Tibial nerve (tissue), 4 donors: ENCODE results near the gene IL25.

Experiments used
- CTCF ChIP-seq, 5 experiments: fragments of 200-600 bp in 3 of 5; fragments of 450-650 bp in 2 of 5; sonication (generic) in 3 of 5; IDR thresholded peaks; one replicate each; pipeline ENCODE4 v1.5.1; 2016 to 2019; ENCODE audit warnings: antibody characterized with exemption in 5 of 5, mild to moderate bottlenecking in 3 of 5, moderate library complexity in 2 of 5
- EP300 ChIP-seq, 2 donors: sonication (generic); formaldehyde crosslinking; IDR thresholded peaks; one replicate each; pipeline ENCODE4 v1.6.1; 2017; ENCODE audit warnings: antibody characterized with exemption in 2 of 2, mild to moderate bottlenecking in 1 of 2
- POLR2A ChIP-seq, 2 donors: fragments of 450-650 bp; IDR thresholded peaks; one replicate each; pipeline ENCODE4 v1.6.1; 2017; ENCODE audit warnings: antibody characterized with exemption in 2 of 2, mild to moderate bottlenecking in 2 of 2, moderate library complexity in 2 of 2

GRCh38 chr14:23392613-23393012 lies 20.0 kb downstream of the IL25 start:
- no peak for TF ChIP-seq POLR2A (IDR thresholded peaks at IDR 0.05)
- TF ChIP-seq CTCF (IDR thresholded peaks at IDR 0.05): no peak
- TF ChIP-seq EP300 (IDR thresholded peaks at IDR 0.05): no peak
